ENCODE measurements around the gene PLCH1.

DNA sequence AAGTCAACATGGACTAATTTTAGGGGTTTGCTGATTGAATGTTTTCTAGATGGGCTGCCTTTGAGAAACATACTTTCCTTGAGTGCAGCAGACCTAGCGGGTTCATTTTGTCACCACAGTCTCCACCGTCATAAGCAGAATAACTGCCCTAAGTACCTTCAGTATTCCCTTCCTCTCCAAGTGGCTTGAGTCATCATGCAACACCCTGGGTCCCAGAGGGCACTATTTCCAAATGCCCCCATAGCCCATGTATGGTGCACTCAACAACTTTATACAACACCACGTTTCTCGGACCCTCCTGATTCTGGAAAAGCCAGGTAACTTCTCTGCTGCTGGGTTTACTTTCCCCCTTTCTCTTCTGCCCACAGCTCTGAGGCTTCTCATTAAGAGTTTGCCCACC, 300.1 kb downstream of the PLCH1 start:
- TF ChIP-seq FOXM1 (IDR thresholded peaks at IDR 0.05; ENCODE audit: low read depth, low read length) (no peak), NR2C1 (IDR thresholded peaks at IDR 0.05) (no peak), NFYB (IDR thresholded peaks at IDR 0.05; ENCODE audit: insufficient read depth, low read depth, low read length) (no peak), EZH2 (IDR thresholded peaks at IDR 0.05; ENCODE audit: borderline replicate concordance, control insufficient read depth, low read depth, low read length) (no peak), NBN (IDR thresholded peaks at IDR 0.05) (no peak)
- TF ChIP-seq, protein P1, sequence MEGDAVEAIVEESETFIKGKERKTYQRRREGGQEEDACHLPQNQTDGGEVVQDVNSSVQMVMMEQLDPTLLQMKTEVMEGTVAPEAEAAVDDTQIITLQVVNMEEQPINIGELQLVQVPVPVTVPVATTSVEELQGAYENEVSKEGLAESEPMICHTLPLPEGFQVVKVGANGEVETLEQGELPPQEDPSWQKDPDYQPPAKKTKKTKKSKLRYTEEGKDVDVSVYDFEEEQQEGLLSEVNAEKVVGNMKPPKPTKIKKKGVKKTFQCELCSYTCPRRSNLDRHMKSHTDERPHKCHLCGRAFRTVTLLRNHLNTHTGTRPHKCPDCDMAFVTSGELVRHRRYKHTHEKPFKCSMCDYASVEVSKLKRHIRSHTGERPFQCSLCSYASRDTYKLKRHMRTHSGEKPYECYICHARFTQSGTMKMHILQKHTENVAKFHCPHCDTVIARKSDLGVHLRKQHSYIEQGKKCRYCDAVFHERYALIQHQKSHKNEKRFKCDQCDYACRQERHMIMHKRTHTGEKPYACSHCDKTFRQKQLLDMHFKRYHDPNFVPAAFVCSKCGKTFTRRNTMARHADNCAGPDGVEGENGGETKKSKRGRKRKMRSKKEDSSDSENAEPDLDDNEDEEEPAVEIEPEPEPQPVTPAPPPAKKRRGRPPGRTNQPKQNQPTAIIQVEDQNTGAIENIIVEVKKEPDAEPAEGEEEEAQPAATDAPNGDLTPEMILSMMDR (IDR thresholded peaks at IDR 0.05 in 2 of 3, conservative IDR thresholded peaks at IDR 0.05 in 1 of 3; ENCODE audit: control insufficient read depth in 2 of 3, extremely low read depth in 1 of 3, insufficient read depth in 1 of 3, low read depth in 3 of 3, low read length in 3 of 3): no peak
